CD4-positive, alpha-beta T cell (primary cell): Measurements from ENCODE around the gene C19orf67. TPM values are rescaled to one million over a fixed set of nuclear protein-coding genes. Genes with fewer than 3 reads are reported as not detected.

Experiments used
- ATAC-seq: fragments of 200-7000 bp; cut with Tn5 transposase; one replicate; pipeline ENCODE4 v1.10.0; 2022; ENCODE audit warnings: mild to moderate bottlenecking; ENCODE audit not compliant: poor library complexity
- CTCF ChIA-PET: fragments of 350-600 bp; sonication (Branson Sonifier 250); formaldehyde crosslinking; loops from one replicate; lab custom pipeline; 2021; ENCODE audit warnings: antibody characterized with exemption, inconsistent platforms; lab: Charles Lee
- POLR2A ChIA-PET: fragments of 350-600 bp; sonication (Branson Sonifier 250); formaldehyde crosslinking; loops from one replicate; lab custom pipeline; 2021; ENCODE audit warnings: antibody characterized with exemption, inconsistent platforms; lab: Charles Lee
- DNase-seq, 14 experiments: peaks; one replicate each; pipeline ENCODE4 v3.0.0-alpha.2; 2013 to 2020; ENCODE audit warnings: mixed read lengths in 2 of 14
- H3K27ac ChIP-seq, 2 donors: one replicate each; pipeline versions ENCODE4 v1.5.1 to v1.7.0; 2013; ENCODE audit warnings: low read length in 2 of 2, low read depth in 1 of 2, mild to moderate bottlenecking in 1 of 2
- H3K27me3 ChIP-seq, 2 experiments: 1 replicate in 1 of 2; 2 replicates in 1 of 2; pipeline versions ENCODE4 v1.6.1 to v1.7.0; 2013; ENCODE audit warnings: low read length in 2 of 2, control low read depth in 1 of 2, mild to moderate bottlenecking in 1 of 2, moderate library complexity in 1 of 2; ENCODE audit not compliant: insufficient read depth in 2 of 2, control insufficient read depth in 1 of 2
- H3K36me3 ChIP-seq: one replicate; pipeline ENCODE4 v1.6.1; 2013; ENCODE audit warnings: low read length, control low read depth; ENCODE audit not compliant: insufficient read depth
- H3K4me1 ChIP-seq: one replicate; pipeline ENCODE4 v1.6.1; 2013; ENCODE audit warnings: low read length, control low read depth; ENCODE audit not compliant: insufficient read depth
- H3K4me3 ChIP-seq: one replicate; pipeline ENCODE4 v1.5.1; 2013; ENCODE audit warnings: mild to moderate bottlenecking, low read length, moderate library complexity
- H3K9me3 ChIP-seq, 2 experiments: 1 replicate in 1 of 2; 2 replicates in 1 of 2; pipeline versions ENCODE4 v1.6.1 to v1.7.0; 2013; ENCODE audit warnings: low read length in 2 of 2, mild to moderate bottlenecking in 2 of 2, control low read depth in 1 of 2, moderate library complexity in 1 of 2; ENCODE audit not compliant: control insufficient read depth in 1 of 2, insufficient read depth in 1 of 2
- H3K27ac Mint-ChIP-seq: one replicate; pipeline ENCODE4 v1.8.0; 2020; ENCODE audit warnings: mixed read lengths
- H3K27me3 Mint-ChIP-seq: one replicate; pipeline ENCODE4 v1.8.0; 2021; ENCODE audit warnings: mixed read lengths
- H3K36me3 Mint-ChIP-seq: one replicate; pipeline ENCODE4 v1.8.0; 2021; ENCODE audit warnings: low read depth, mixed read lengths
- H3K4me1 Mint-ChIP-seq: one replicate; pipeline ENCODE4 v1.8.0; 2021; ENCODE audit warnings: low read depth, mixed read lengths
- H3K4me3 Mint-ChIP-seq: one replicate; pipeline ENCODE4 v1.8.0; 2020; ENCODE audit warnings: mild to moderate bottlenecking, mixed read lengths
- H3K9me3 Mint-ChIP-seq: one replicate; pipeline ENCODE4 v1.8.0; 2020; ENCODE audit warnings: mixed read lengths
- intact Hi-C, 2 experiments: fragments of 100-400 bp; cut with DNase I in 1 of 2; cut with micrococcal nuclease in 1 of 2; formaldehyde crosslinking; loops; one replicate each; pipeline versions ENCODE4 v1.15.1 to v1.9.0; 2023 to 2025; cut with DNase I, micrococcal nuclease
- polyA plus RNA-seq, 2 donors: library from polyadenylated mRNA; unstranded; fragments of 120-200 nt; gene quantifications; one replicate each; pipeline ENCODE4 v1.2.1, GENCODE V29; 2013
- total RNA-seq, 174 experiments: library from RNA in 2 of 174; stranded (reverse) in 2 of 174; gene quantifications; one replicate each; pipeline ENCODE4 v1.2.3 and lab custom pipeline; 2021 to 2026
- TF ChIP-seq, protein P1 (sequence below): fragments of 200-600 bp; IDR thresholded peaks from one replicate; pipeline ENCODE4 v1.8.0; 2022; ENCODE audit warnings: antibody characterized with exemption, mild to moderate bottlenecking

Gene C19orf67
- total RNA-seq (not detected), total RNA-seq (lab: John Stamatoyannopoulos, UW) (0 to 1.4 (median 0.20) reads per million in 172 experiments)
- polyA plus RNA-seq (2013, experiment 1 of 2): not detected
- polyA plus RNA-seq (2013, experiment 2 of 2): 0.12 TPM

GRCh38 chr19:14085309-14085995, at the start of gene C19orf67:
C19orf67 (minus strand) TSS chr19:14085783; CDS start chr19:14085627, 156 bp downstream.
- peak in 1 of 14 experiments; percentile 35 for DNase-seq
- Mint-ChIP-seq H3K27me3 (no peaks in the 10 kb centered on the region), H3K9me3 (no peaks in the 10 kb centered on the region), H3K4me1 (peaks cover 19% of the 10 kb centered on the region), H3K36me3 (peaks cover 17% of the 10 kb centered on the region), H3K27ac (no peak within 1 kb of the TSS), H3K4me3 (peak within 1 kb of the TSS; percentile 58)
- POLR2A ChIA-PET: no interaction called here
- Histone ChIP-seq H3K27me3 (no peaks in the 10 kb centered on the region), H3K9me3 (no peaks in the 10 kb centered on the region), H3K4me3 (no peak within 1 kb of the TSS), H3K4me1 (peaks cover 28% of the 10 kb centered on the region), H3K27ac (no peak within 1 kb of the TSS), H3K36me3 (peaks cover 12% of the 10 kb centered on the region)
- no peak for ATAC-seq
- intact Hi-C loops: loop anchor here in 1 of 2 experiments (10.0 kb wide), 1 partner anchor 609 kb away; the partner anchor contains the start of gene ZNF333
- TF ChIP-seq, protein P1, sequence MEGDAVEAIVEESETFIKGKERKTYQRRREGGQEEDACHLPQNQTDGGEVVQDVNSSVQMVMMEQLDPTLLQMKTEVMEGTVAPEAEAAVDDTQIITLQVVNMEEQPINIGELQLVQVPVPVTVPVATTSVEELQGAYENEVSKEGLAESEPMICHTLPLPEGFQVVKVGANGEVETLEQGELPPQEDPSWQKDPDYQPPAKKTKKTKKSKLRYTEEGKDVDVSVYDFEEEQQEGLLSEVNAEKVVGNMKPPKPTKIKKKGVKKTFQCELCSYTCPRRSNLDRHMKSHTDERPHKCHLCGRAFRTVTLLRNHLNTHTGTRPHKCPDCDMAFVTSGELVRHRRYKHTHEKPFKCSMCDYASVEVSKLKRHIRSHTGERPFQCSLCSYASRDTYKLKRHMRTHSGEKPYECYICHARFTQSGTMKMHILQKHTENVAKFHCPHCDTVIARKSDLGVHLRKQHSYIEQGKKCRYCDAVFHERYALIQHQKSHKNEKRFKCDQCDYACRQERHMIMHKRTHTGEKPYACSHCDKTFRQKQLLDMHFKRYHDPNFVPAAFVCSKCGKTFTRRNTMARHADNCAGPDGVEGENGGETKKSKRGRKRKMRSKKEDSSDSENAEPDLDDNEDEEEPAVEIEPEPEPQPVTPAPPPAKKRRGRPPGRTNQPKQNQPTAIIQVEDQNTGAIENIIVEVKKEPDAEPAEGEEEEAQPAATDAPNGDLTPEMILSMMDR: no peak
- CTCF ChIA-PET: no interaction called here

DNA sequence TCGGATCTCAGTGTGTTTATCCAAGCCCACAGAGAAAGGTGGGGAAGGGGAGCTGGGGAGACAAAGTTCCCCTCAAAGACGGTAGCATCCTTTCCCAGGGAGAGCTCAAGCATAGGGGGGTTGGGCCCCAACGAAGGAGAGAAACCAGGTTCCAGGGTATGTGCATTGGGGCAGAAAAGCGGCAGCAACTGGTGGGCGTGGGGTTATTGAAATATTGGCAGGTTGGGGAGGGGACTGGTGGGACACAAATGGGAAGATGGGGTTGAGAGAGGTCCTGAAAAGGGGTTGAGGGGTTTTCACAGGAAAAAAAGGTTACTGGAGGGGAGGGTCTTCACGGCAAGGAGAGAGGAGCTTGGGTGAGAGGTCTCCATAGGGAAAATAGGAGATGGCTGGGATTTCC, 49.8 kb upstream of the C19orf67 start:
- Mint-ChIP-seq H3K4me1 (peaks cover 25% of the 10 kb centered on the region), H3K27me3 (no peaks in the 10 kb centered on the region), H3K36me3 (peaks cover 9% of the 10 kb centered on the region), H3K27ac (peak overlapping the region; percentile 53), H3K4me3 (peak overlapping the region; percentile 84), H3K9me3 (no peaks in the 10 kb centered on the region)
- intact Hi-C loops: loop anchor here (2.0 to 10.0 kb wide), 6 partner anchors 43 to 858 kb away; no protein-coding TSS in a partner anchor
- TF ChIP-seq, protein P1: no peak
- peaks cover 34% of the 10 kb centered on the region for H3K4me1 ChIP-seq
- H3K9me3 ChIP-seq: no peaks in the 10 kb centered on the region
- no peak overlapping the region for H3K4me3 ChIP-seq
- ChIA-PET POLR2A (interaction anchor here (0.6 to 2.9 kb wide), 6 partner anchors 20 to 387 kb away, joined by 3 to 22 read pairs (median 17); partner anchors contain the start of genes ADGRE5 and MISP3), CTCF (interaction anchor here (1.6 kb wide), 1 partner anchor 227 kb away, joined by 7 read pairs; no protein-coding TSS in a partner anchor)
- no peaks in the 10 kb centered on the region for H3K27me3 ChIP-seq
- no peak overlapping the region for H3K27ac ChIP-seq
- DNase-seq: no peak
- ATAC-seq: no peak
- H3K36me3 ChIP-seq: peaks cover 3% of the 10 kb centered on the region

DNA sequence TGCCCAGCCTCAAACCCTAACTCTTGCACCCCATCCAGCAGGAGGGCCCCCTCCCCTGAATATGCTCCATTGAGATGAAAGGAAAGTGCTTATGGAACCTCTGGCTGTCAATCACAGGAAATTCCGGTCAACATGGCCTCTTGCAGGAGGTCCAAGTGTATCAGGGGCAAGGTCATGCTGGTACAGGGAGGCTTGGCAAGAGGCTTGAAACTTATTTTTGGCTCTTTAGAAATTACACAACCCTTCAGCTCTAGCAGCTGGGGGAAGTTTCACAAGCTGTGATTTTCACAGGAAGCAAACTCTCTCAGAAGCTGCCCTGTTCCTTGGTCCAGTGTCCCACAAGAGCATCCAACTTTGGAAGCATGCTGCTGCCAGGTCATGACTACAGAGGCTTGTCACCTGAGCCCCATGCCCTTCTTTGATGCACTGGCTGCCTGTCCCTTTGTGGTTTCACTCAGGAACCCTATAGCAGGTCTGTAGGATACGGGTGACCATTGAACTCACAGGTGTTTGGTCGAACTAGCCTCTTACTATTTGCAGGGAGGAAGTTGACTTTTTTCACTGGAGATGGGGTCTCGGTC, 42.4 kb upstream of the C19orf67 start:
- Histone ChIP-seq H3K4me3 (no peak overlapping the region), H3K4me1 (no peaks in the 10 kb centered on the region), H3K27me3 (no peaks in the 10 kb centered on the region), H3K27ac (no peak overlapping the region), H3K9me3 (no peaks in the 10 kb centered on the region), H3K36me3 (no peaks in the 10 kb centered on the region)
- no peaks in the 10 kb centered on the region for H3K4me1 Mint-ChIP-seq
- no peaks in the 10 kb centered on the region for H3K36me3 Mint-ChIP-seq
- no peak for ATAC-seq
- H3K27me3 Mint-ChIP-seq: no peaks in the 10 kb centered on the region
- CTCF ChIA-PET: interaction anchor here (1.0 kb wide), 1 partner anchor 9 kb away, joined by 3 read pairs; no protein-coding TSS in a partner anchor
- TF ChIP-seq, protein P1: no peak
- intact Hi-C loops: no loop called here
- POLR2A ChIA-PET: interaction anchor here (0.6 kb wide), 1 partner anchor 22 kb away, joined by 3 read pairs; no protein-coding TSS in a partner anchor
- H3K9me3 Mint-ChIP-seq: no peaks in the 10 kb centered on the region
- DNase-seq: peak in 2 of 14 experiments; percentile 40 to 46
- no peak overlapping the region for H3K27ac Mint-ChIP-seq
- no peak overlapping the region for H3K4me3 Mint-ChIP-seq
